Esophagus muscularis mucosa (tissue), 3 donors: ENCODE results near the gene MGAT4A.

Experiments
- EP300 ChIP-seq: sonication (generic); formaldehyde crosslinking; IDR thresholded peaks from one replicate; pipeline ENCODE4 v1.6.1; 2017; ENCODE audit warnings: antibody characterized with exemption
- TF ChIP-seq, protein P1 (sequence below), 3 experiments: fragments of 200-600 bp in 2 of 3; fragments of 450-650 bp in 1 of 3; sonication (generic) in 2 of 3; IDR thresholded peaks; one replicate each; pipeline ENCODE4 v1.5.1; 2017 to 2019; ENCODE audit warnings: antibody characterized with exemption in 3 of 3, mild to moderate bottlenecking in 2 of 3, moderate library complexity in 1 of 3

DNA sequence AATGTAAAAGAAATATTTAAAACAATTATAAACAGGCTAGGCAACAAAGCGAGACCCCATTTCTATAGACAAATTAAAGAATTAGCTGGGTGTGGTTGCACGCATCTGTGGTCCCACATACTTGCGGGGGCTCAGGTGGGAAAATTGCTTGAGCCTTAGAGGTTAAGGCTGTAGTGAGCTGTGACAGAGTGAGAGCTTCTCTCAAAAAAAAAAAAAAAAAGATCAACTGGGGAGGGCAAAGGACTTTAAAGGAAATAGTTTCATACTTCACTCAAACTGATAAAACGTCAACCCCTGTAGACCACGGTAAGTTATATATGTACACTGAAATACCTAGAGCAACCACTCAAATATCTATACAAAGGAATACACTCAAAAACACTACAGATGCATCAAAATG lies 37.5 kb downstream of the MGAT4A start:
- TF ChIP-seq, protein P1, sequence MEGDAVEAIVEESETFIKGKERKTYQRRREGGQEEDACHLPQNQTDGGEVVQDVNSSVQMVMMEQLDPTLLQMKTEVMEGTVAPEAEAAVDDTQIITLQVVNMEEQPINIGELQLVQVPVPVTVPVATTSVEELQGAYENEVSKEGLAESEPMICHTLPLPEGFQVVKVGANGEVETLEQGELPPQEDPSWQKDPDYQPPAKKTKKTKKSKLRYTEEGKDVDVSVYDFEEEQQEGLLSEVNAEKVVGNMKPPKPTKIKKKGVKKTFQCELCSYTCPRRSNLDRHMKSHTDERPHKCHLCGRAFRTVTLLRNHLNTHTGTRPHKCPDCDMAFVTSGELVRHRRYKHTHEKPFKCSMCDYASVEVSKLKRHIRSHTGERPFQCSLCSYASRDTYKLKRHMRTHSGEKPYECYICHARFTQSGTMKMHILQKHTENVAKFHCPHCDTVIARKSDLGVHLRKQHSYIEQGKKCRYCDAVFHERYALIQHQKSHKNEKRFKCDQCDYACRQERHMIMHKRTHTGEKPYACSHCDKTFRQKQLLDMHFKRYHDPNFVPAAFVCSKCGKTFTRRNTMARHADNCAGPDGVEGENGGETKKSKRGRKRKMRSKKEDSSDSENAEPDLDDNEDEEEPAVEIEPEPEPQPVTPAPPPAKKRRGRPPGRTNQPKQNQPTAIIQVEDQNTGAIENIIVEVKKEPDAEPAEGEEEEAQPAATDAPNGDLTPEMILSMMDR (IDR thresholded peaks at IDR 0.05): no peak
- TF ChIP-seq EP300: no peak
